T follicular helper cell (primary cell): ENCODE data around the gene GPATCH2.
"Not testable (repeated sequence)": the region's sequence is repeated elsewhere in the genome, so short reads cannot be mapped to it uniquely, and the experiment has no call there.

Experiments used
- DNase-seq: peaks from one replicate; pipeline ENCODE4 v3.0.0-alpha.2; 2020; ENCODE audit warnings: low read depth

Gene GPATCH2

GRCh38 chr1:217443845-217444244 lies 187.0 kb downstream of the GPATCH2 start:
- DNase-seq, result no peak

GRCh38 chr1:217437376-217437775 lies 193.5 kb downstream of the GPATCH2 start:
- DNase-seq, result no peak

GRCh38 chr1:217435204-217435603 lies 195.7 kb downstream of the GPATCH2 start:
- no peak for DNase-seq

- no peak for DNase-seq
Measured at GRCh38 chr1:217433664-217434063, 197.2 kb downstream of the GPATCH2 start.

GRCh38 chr1:217432339-217432738 lies 198.6 kb downstream of the GPATCH2 start:
- no peak for DNase-seq

GRCh38 chr1:217431395-217431794 lies 199.5 kb downstream of the GPATCH2 start:
- DNase-seq, result no peak

GRCh38 chr1:217425422-217425821 lies 205.5 kb downstream of the GPATCH2 start:
- no peak for DNase-seq

GRCh38 chr1:217419194-217419551 lies 211.7 kb downstream of the GPATCH2 start:
- DNase-seq, result no peak

GRCh38 chr1:217418269-217419193 lies 212.4 kb downstream of the GPATCH2 start:
- DNase-seq, result no peak

- no peak for DNase-seq
Measured at GRCh38 chr1:217417363-217417762, 213.5 kb downstream of the GPATCH2 start.

- DNase-seq, result no peak
Measured at GRCh38 chr1:217407534-217408001, 223.3 kb downstream of the GPATCH2 start.

GRCh38 chr1:217403026-217403720 lies 227.7 kb downstream of the GPATCH2 start:
- DNase-seq, result no peak

GRCh38 chr1:217402301-217402700 lies 228.6 kb downstream of the GPATCH2 start:
- DNase-seq, result no peak

- DNase-seq, result no peak
Measured at GRCh38 chr1:217393896-217394295, 237.0 kb downstream of the GPATCH2 start.

- DNase-seq, result no peak
Measured at GRCh38 chr1:217392441-217392840, 238.4 kb downstream of the GPATCH2 start.

- DNase-seq, result no peak
Measured at GRCh38 chr1:217389895-217390294, 241.0 kb downstream of the GPATCH2 start.

GRCh38 chr1:217388522-217389065 lies 242.3 kb downstream of the GPATCH2 start:
- no peak for DNase-seq

GRCh38 chr1:217381773-217382172 lies 249.1 kb downstream of the GPATCH2 start:
- DNase-seq, result not testable (repeated sequence)

GRCh38 chr1:217379804-217380203 lies 251.1 kb downstream of the GPATCH2 start:
- DNase-seq, result not testable (repeated sequence)

- no peak for DNase-seq
Measured at GRCh38 chr1:217379336-217379735, 251.6 kb downstream of the GPATCH2 start.
